Measurements from ENCODE around the gene TANC1.

TANC1 gene

GRCh38 chr2:159044804-159045286, 76.4 kb downstream of the TANC1 start:
- no peak overlapping the region for H2BK12ac ChIP-seq (ENCODE audit: low read length)
- H2AFZ ChIP-seq (ENCODE audit: low read length), result no peak overlapping the region
- no peaks in the 10 kb centered on the region for H3K79me1 ChIP-seq (ENCODE audit: low read depth, low read length)
- peaks cover 11 to 16% of the 10 kb centered on the region in 2 donors for H3K9me3 ChIP-seq (replicated peaks in 1 of 2; ENCODE audit: control insufficient read depth in 2 of 2, insufficient read depth in 1 of 2, low read depth in 1 of 2, low read length in 2 of 2)
- H3K27ac ChIP-seq (replicated peaks; ENCODE audit: low read length), result no peak overlapping the region
- H2BK5ac ChIP-seq (ENCODE audit: low read length), result peak overlapping the region; percentile 13
- no peak overlapping the region for H3K23ac ChIP-seq (ENCODE audit: low read depth, low read length, poor library complexity)
- H2BK15ac ChIP-seq (ENCODE audit: low read length), result peak overlapping the region; percentile 26
- H3K4me3 ChIP-seq (ENCODE audit: low read length in 2 of 2), result no peak overlapping the region
- no peak overlapping the region for H2AK5ac ChIP-seq (ENCODE audit: low read depth, low read length)
- H2BK120ac ChIP-seq (ENCODE audit: low read depth, low read length), result no peak overlapping the region
- DNase-seq (ENCODE audit: low spot score), result no peak
- H3K27me3 ChIP-seq (ENCODE audit: control insufficient read depth in 3 of 3, insufficient read depth in 3 of 3, low read depth in 1 of 3, low read length in 3 of 3), result no peaks in the 10 kb centered on the region
- H4K8ac ChIP-seq (ENCODE audit: low read depth, low read length), result no peak overlapping the region
- H3K4me2 ChIP-seq (ENCODE audit: insufficient read depth, low read length, poor library complexity, severe bottlenecking), result no peak overlapping the region
- no CpG with 5 or more reads among the region's 4 CpGs for WGBS, 2 donors (ENCODE audit: extremely low coverage in 2 of 2, insufficient read length in 2 of 2, insufficient replicate concordance in 1 of 2)
- H4K91ac ChIP-seq (ENCODE audit: low read depth, low read length, poor library complexity), result no peak overlapping the region
- H3K14ac ChIP-seq (ENCODE audit: low read length), result peak overlapping the region; percentile 47
- peak overlapping the region; percentile 64 for H3K18ac ChIP-seq (ENCODE audit: low read length)
- no peak overlapping the region for H3K4ac ChIP-seq (ENCODE audit: low read length)
- no peak overlapping the region for H3K9ac ChIP-seq (ENCODE audit: low read depth, low read length, poor library complexity)
- peaks cover 0 to 2% of the 10 kb centered on the region in 2 donors for H3K4me1 ChIP-seq (ENCODE audit: control insufficient read depth in 2 of 2, insufficient read depth in 1 of 2, low read depth in 1 of 2, low read length in 2 of 2)
- H3K36me3 ChIP-seq (replicated peaks in 1 of 2; ENCODE audit: control insufficient read depth in 2 of 2, insufficient read depth in 2 of 2, low read length in 2 of 2), result peaks cover 0 to 9% of the 10 kb centered on the region in 2 donors

DNA sequence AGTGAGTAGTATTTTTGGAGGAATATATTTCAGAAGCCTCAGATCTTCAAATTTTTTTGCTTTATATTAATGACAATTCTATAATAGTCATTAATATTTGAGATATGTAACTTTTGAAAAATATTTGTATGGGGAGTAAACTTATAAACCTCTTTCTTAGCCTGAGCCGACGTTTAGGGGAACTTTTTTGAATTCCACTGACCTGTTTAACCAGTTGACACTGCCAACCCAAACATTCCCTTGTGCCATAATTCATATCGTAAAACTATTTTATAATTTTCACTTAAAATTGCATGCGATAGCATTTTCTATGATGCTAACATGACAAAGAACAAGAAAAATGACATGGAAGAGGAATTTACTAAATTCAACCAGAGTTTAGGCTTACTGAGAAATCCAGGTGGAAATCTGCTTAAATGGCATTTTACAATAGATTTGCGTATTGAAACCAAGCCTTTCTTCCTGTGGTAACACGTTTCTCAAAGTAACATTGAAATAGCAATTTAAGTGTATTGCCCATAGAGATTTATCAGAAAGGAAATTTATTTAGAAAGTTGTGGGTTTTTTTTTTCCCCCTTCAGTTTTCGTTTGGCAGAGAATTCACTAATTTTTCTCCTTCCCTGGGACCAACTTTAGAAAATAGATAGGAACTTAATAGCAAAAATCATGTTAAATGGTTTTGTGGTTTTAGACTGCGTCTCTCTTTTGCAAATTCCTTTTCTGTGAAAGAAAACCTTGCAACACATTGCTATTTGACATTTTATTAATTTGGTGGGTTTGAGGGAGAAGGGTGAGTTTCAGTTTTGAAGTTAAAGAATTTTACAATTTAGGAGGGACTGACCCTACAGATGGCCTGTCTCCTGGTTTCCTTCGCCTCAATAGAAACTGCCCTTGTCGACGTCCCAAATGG, 77.4 kb downstream of the TANC1 start:
- peaks cover 0 to 9% of the 10 kb centered on the region in 2 donors for H3K36me3 ChIP-seq (replicated peaks in 1 of 2; ENCODE audit: control insufficient read depth in 2 of 2, insufficient read depth in 2 of 2, low read length in 2 of 2)
- no peak overlapping the region for H3K18ac ChIP-seq (ENCODE audit: low read length)
- WGBS, 2 donors (ENCODE audit: extremely low coverage in 2 of 2, insufficient read length in 2 of 2, insufficient replicate concordance in 1 of 2), result no CpG with 5 or more reads among the region's 11 CpGs
- H2AFZ ChIP-seq (ENCODE audit: low read length), result no peak overlapping the region
- no peak overlapping the region for H4K8ac ChIP-seq (ENCODE audit: low read depth, low read length)
- no peaks in the 10 kb centered on the region for H3K79me1 ChIP-seq (ENCODE audit: low read depth, low read length)
- no peak overlapping the region for H3K4me3 ChIP-seq (ENCODE audit: low read length in 2 of 2)
- no peak overlapping the region for H3K14ac ChIP-seq (ENCODE audit: low read length)
- no peak overlapping the region for H2BK15ac ChIP-seq (ENCODE audit: low read length)
- H2BK120ac ChIP-seq (ENCODE audit: low read depth, low read length), result no peak overlapping the region
- H3K23ac ChIP-seq (ENCODE audit: low read depth, low read length, poor library complexity), result no peak overlapping the region
- no peak overlapping the region for H2BK5ac ChIP-seq (ENCODE audit: low read length)
- H3K4me2 ChIP-seq (ENCODE audit: insufficient read depth, low read length, poor library complexity, severe bottlenecking), result no peak overlapping the region
- H3K4me1 ChIP-seq (ENCODE audit: control insufficient read depth in 2 of 2, insufficient read depth in 1 of 2, low read depth in 1 of 2, low read length in 2 of 2), result peaks cover 0 to 2% of the 10 kb centered on the region in 2 donors
- no peak overlapping the region for H3K27ac ChIP-seq (replicated peaks; ENCODE audit: low read length)
- no peak overlapping the region for H2AK5ac ChIP-seq (ENCODE audit: low read depth, low read length)
- no peak overlapping the region for H3K4ac ChIP-seq (ENCODE audit: low read length)
- H3K9ac ChIP-seq (ENCODE audit: low read depth, low read length, poor library complexity), result no peak overlapping the region
- no peak overlapping the region for H4K91ac ChIP-seq (ENCODE audit: low read depth, low read length, poor library complexity)
- no peaks in the 10 kb centered on the region for H3K27me3 ChIP-seq (ENCODE audit: control insufficient read depth in 3 of 3, insufficient read depth in 3 of 3, low read depth in 1 of 3, low read length in 3 of 3)
- peaks cover 11 to 16% of the 10 kb centered on the region in 2 donors for H3K9me3 ChIP-seq (replicated peaks in 1 of 2; ENCODE audit: control insufficient read depth in 2 of 2, insufficient read depth in 1 of 2, low read depth in 1 of 2, low read length in 2 of 2)
- no peak for DNase-seq (ENCODE audit: low spot score)
- no peak overlapping the region for H2BK12ac ChIP-seq (ENCODE audit: low read length)

DNA sequence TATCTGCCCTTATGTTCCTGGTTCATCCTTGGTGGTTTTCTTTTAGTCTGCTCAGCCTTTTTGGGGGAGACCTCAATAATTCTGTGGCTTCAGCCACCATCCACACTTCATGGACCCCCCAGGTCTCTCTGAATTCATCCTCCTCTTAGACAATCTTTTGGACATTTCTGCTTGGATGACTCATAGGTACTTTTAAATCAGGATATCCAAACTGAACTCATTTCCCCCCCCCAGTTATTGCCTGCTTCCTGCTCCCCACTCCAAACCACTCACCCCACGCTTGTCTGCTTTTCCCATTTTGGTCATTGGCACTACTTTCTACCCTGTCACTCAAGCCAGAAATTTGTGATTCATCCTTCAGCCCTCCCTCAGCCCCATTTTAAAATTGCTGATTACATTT, 78.5 kb downstream of the TANC1 start:
- no peak overlapping the region for H2AFZ ChIP-seq (ENCODE audit: low read length)
- no peak overlapping the region for H3K18ac ChIP-seq (ENCODE audit: low read length)
- H2BK120ac ChIP-seq (ENCODE audit: low read depth, low read length), result no peak overlapping the region
- no peak overlapping the region for H3K23ac ChIP-seq (ENCODE audit: low read depth, low read length, poor library complexity)
- peaks cover 0 to 3% of the 10 kb centered on the region in 2 donors for H3K36me3 ChIP-seq (replicated peaks in 1 of 2; ENCODE audit: control insufficient read depth in 2 of 2, insufficient read depth in 2 of 2, low read length in 2 of 2)
- no peak overlapping the region for H2BK5ac ChIP-seq (ENCODE audit: low read length)
- no peak for DNase-seq (ENCODE audit: low spot score)
- H3K9me3 ChIP-seq (replicated peaks in 1 of 2; ENCODE audit: control insufficient read depth in 2 of 2, insufficient read depth in 1 of 2, low read depth in 1 of 2, low read length in 2 of 2), result peaks cover 6 to 7% of the 10 kb centered on the region in 2 donors
- H3K27me3 ChIP-seq (ENCODE audit: control insufficient read depth in 3 of 3, insufficient read depth in 3 of 3, low read depth in 1 of 3, low read length in 3 of 3), result no peaks in the 10 kb centered on the region
- no peak overlapping the region for H3K4me3 ChIP-seq (ENCODE audit: low read length in 2 of 2)
- no peak overlapping the region for H3K9ac ChIP-seq (ENCODE audit: low read depth, low read length, poor library complexity)
- no peak overlapping the region for H3K4me2 ChIP-seq (ENCODE audit: insufficient read depth, low read length, poor library complexity, severe bottlenecking)
- no peak overlapping the region for H3K14ac ChIP-seq (ENCODE audit: low read length)
- H2AK5ac ChIP-seq (ENCODE audit: low read depth, low read length), result no peak overlapping the region
- H2BK12ac ChIP-seq (ENCODE audit: low read length), result no peak overlapping the region
- no peak overlapping the region for H3K4ac ChIP-seq (ENCODE audit: low read length)
- no peak overlapping the region for H4K91ac ChIP-seq (ENCODE audit: low read depth, low read length, poor library complexity)
- no CpG with 5 or more reads among the region's 1 CpG for WGBS, 2 donors (ENCODE audit: extremely low coverage in 2 of 2, insufficient read length in 2 of 2, insufficient replicate concordance in 1 of 2)
- no peaks in the 10 kb centered on the region for H3K79me1 ChIP-seq (ENCODE audit: low read depth, low read length)
- no peak overlapping the region for H3K27ac ChIP-seq (replicated peaks; ENCODE audit: low read length)
- H2BK15ac ChIP-seq (ENCODE audit: low read length), result no peak overlapping the region
- peaks cover 0 to 2% of the 10 kb centered on the region in 2 donors for H3K4me1 ChIP-seq (ENCODE audit: control insufficient read depth in 2 of 2, insufficient read depth in 1 of 2, low read depth in 1 of 2, low read length in 2 of 2)
- no peak overlapping the region for H4K8ac ChIP-seq (ENCODE audit: low read depth, low read length)

DNA sequence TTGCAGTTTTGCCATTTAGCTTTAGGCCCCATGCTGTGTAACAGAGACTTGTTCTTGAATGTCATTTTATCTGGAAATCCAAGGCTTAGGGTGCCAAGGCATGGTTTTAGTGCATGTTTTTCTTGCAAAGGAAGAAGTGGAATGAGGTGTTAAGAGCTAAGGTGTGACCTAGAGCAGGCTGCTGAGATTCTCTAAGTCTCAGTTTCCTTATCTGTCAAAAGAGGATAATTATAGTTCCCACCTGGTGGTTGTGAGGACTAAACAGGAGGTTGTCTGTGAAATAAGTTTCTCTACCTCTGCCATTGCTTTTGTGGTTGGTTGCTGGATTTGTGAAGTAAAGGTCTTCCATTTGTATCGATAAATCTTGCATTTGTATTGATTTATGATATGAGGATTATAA, 82.0 kb downstream of the TANC1 start:
- Histone ChIP-seq H3K27me3 (ENCODE audit: control insufficient read depth in 3 of 3, insufficient read depth in 3 of 3, low read depth in 1 of 3, low read length in 3 of 3) (no peaks in the 10 kb centered on the region), H2BK15ac (ENCODE audit: low read length) (no peak overlapping the region), H2AFZ (ENCODE audit: low read length) (no peak overlapping the region), H3K4me3 (ENCODE audit: low read length in 2 of 2) (no peak overlapping the region), H3K27ac (replicated peaks; ENCODE audit: low read length) (no peak overlapping the region), H3K4me1 (ENCODE audit: control insufficient read depth in 2 of 2, insufficient read depth in 1 of 2, low read depth in 1 of 2, low read length in 2 of 2) (peaks cover 0 to 2% of the 10 kb centered on the region in 2 donors), H3K23ac (ENCODE audit: low read depth, low read length, poor library complexity) (no peak overlapping the region), H3K14ac (ENCODE audit: low read length) (no peak overlapping the region), H3K9me3 (replicated peaks in 1 of 2; ENCODE audit: control insufficient read depth in 2 of 2, insufficient read depth in 1 of 2, low read depth in 1 of 2, low read length in 2 of 2) (no peaks in the 10 kb centered on the region), H2BK5ac (ENCODE audit: low read length) (no peak overlapping the region), H3K36me3 (replicated peaks in 1 of 2; ENCODE audit: control insufficient read depth in 2 of 2, insufficient read depth in 2 of 2, low read length in 2 of 2) (no peaks in the 10 kb centered on the region), H2AK5ac (ENCODE audit: low read depth, low read length) (no peak overlapping the region), H3K18ac (ENCODE audit: low read length) (no peak overlapping the region), H3K4ac (ENCODE audit: low read length) (no peak overlapping the region), H4K91ac (ENCODE audit: low read depth, low read length, poor library complexity) (no peak overlapping the region), H3K79me1 (ENCODE audit: low read depth, low read length) (no peaks in the 10 kb centered on the region), H2BK12ac (ENCODE audit: low read length) (no peak overlapping the region), H2BK120ac (ENCODE audit: low read depth, low read length) (no peak overlapping the region), H4K8ac (ENCODE audit: low read depth, low read length) (no peak overlapping the region), H3K4me2 (ENCODE audit: insufficient read depth, low read length, poor library complexity, severe bottlenecking) (no peak overlapping the region), H3K9ac (ENCODE audit: low read depth, low read length, poor library complexity) (no peak overlapping the region)
- no CpG with 5 or more reads among the region's 1 CpG for WGBS, 2 donors (ENCODE audit: extremely low coverage in 2 of 2, insufficient read length in 2 of 2, insufficient replicate concordance in 1 of 2)
- DNase-seq (ENCODE audit: low spot score), result no peak
